H1 (cell line): Measurements from ENCODE around the gene TFEC. TPM values are rescaled to one million over a fixed set of nuclear protein-coding genes. Genes with fewer than 3 reads are reported as not detected.

Source experiments
- CTCF ChIA-PET: fragments of 300-600 bp; sonication (Branson Sonifier 250); formaldehyde crosslinking; loops from one replicate; lab custom pipeline; 2021; ENCODE audit not compliant: partially characterized antibody; lab: Charles Lee
- POLR2A ChIA-PET: fragments of 300-600 bp; sonication (Branson Sonifier 250); formaldehyde crosslinking; loops from one replicate; lab custom pipeline; 2021; ENCODE audit warnings: inconsistent platforms; ENCODE audit not compliant: partially characterized antibody; lab: Charles Lee
- DNase-seq, 2 experiments: peaks; one replicate each; pipeline versions ENCODE4 v3.0.0 to v3.0.0-alpha.2; 2010 to 2022; ENCODE audit warnings: low spot score in 2 of 2, low read depth in 1 of 2, mixed read lengths in 1 of 2
- FAIRE-seq: peaks from 2 replicates; lab custom pipeline; 2011; peaks lifted over from hg19 to GRCh38; lab: Jason Lieb, UNC
- H2AFZ ChIP-seq: 2 replicates; pipeline ENCODE4 v1.8.1; 2012; ENCODE audit warnings: low read length, inconsistent platforms
- H2AK5ac ChIP-seq: 2 replicates; pipeline ENCODE4 v1.6.1; 2013; ENCODE audit warnings: low read depth, low read length
- H2BK120ac ChIP-seq: replicated peaks from 2 replicates; pipeline ENCODE3; 2013; ENCODE audit warnings: low read depth, low read length, inconsistent platforms
- H2BK12ac ChIP-seq: 2 replicates; pipeline ENCODE4 v1.6.1; 2013; ENCODE audit warnings: low read depth, low read length
- H2BK15ac ChIP-seq: 2 replicates; pipeline ENCODE4 v1.6.1; 2013; ENCODE audit warnings: low read length
- H2BK20ac ChIP-seq: 2 replicates; pipeline ENCODE4 v1.6.1; 2013; ENCODE audit warnings: low read length
- H2BK5ac ChIP-seq: 2 replicates; pipeline ENCODE4 v1.6.1; 2013; ENCODE audit warnings: low read depth, low read length
- H3K14ac ChIP-seq: 2 replicates; pipeline ENCODE4 v1.6.1; 2013; ENCODE audit warnings: inconsistent platforms; ENCODE audit not compliant: insufficient read length
- H3K18ac ChIP-seq: 2 replicates; pipeline ENCODE4 v1.6.1; 2013; ENCODE audit warnings: low read length; ENCODE audit errors: extremely low read depth
- H3K23ac ChIP-seq: 2 replicates; pipeline ENCODE4 v1.6.1; 2013; ENCODE audit warnings: inconsistent platforms; ENCODE audit not compliant: insufficient read length
- H3K23me2 ChIP-seq: 2 replicates; pipeline ENCODE4 v1.6.1; 2013; ENCODE audit warnings: low read depth, low read length
- H3K27ac ChIP-seq: 2 replicates; pipeline ENCODE4 v1.6.1; 2011; ENCODE audit warnings: low read depth, low read length, inconsistent platforms
- H3K27me3 ChIP-seq, 4 experiments: replicated peaks in 1 of 4; 1 replicate in 1 of 4; 2 replicates in 3 of 4; pipeline versions ENCODE4 v1.6.1 to v1.8.1; 2011 to 2013; ENCODE audit warnings: low read length in 3 of 4, mild to moderate bottlenecking in 3 of 4, inconsistent platforms in 2 of 4, mixed read lengths in 2 of 4, moderate library complexity in 1 of 4; ENCODE audit not compliant: control insufficient read depth in 3 of 4, insufficient read depth in 3 of 4; ENCODE audit errors: extremely low read depth in 1 of 4
- H3K36me3 ChIP-seq, 4 experiments: 2 replicates each; pipeline versions ENCODE4 v1.6.1 to v1.8.1; 2011 to 2013; ENCODE audit warnings: mild to moderate bottlenecking in 4 of 4, low read length in 3 of 4, moderate library complexity in 2 of 4, control low read depth in 1 of 4, inconsistent platforms in 1 of 4; ENCODE audit not compliant: insufficient read depth in 4 of 4, control insufficient read depth in 2 of 4
- H3K4ac ChIP-seq: replicated peaks from 2 replicates; pipeline ENCODE3; 2013; ENCODE audit warnings: low read length, low read depth, mixed read lengths, inconsistent platforms; ENCODE audit not compliant: insufficient read length
- H3K4me1 ChIP-seq, 4 experiments: replicated peaks in 1 of 4; 1 replicate in 1 of 4; 2 replicates in 3 of 4; pipeline versions ENCODE4 v1.6.1 to v1.8.1; 2011 to 2013; ENCODE audit warnings: low read length in 3 of 4, inconsistent platforms in 2 of 4, mixed read lengths in 1 of 4; ENCODE audit not compliant: insufficient read depth in 4 of 4, control insufficient read depth in 3 of 4
- H3K4me2 ChIP-seq, 2 experiments: 2 replicates each; pipeline versions ENCODE4 v1.6.1 to v1.8.1; 2011 to 2013; ENCODE audit warnings: low read depth in 2 of 2, low read length in 2 of 2, control low read depth in 1 of 2, inconsistent platforms in 1 of 2, mild to moderate bottlenecking in 1 of 2; ENCODE audit not compliant: insufficient read depth in 1 of 2
- H3K4me3 ChIP-seq, 4 experiments: fragments of 200-600, 300-600 bp in 1 of 4; sonication (generic), shearing (Covaris generic), sonication (Bioruptor Twin) in 1 of 4; 2 replicates each; pipeline versions ENCODE4 v1.5.1 to v1.8.1; 2011 to 2016; ENCODE audit warnings: low read length in 4 of 4, low read depth in 3 of 4, control low read depth in 2 of 4, inconsistent platforms in 2 of 4, mild to moderate bottlenecking in 2 of 4, mixed read lengths in 1 of 4, moderate library complexity in 1 of 4; ENCODE audit not compliant: insufficient read depth in 2 of 4; ENCODE audit errors: extremely low read depth in 1 of 4
- H3K56ac ChIP-seq: replicated peaks from 2 replicates; pipeline ENCODE3; 2013; ENCODE audit warnings: low read depth, mild to moderate bottlenecking, mixed read lengths, low read length, inconsistent platforms; ENCODE audit not compliant: insufficient read length
- H3K79me1 ChIP-seq: 2 replicates; pipeline ENCODE4 v1.6.1; 2013; ENCODE audit warnings: low read depth, low read length, control low read depth
- H3K79me2 ChIP-seq, 2 experiments: 2 replicates each; pipeline versions ENCODE4 v1.6.1 to v1.8.1; 2012 to 2013; ENCODE audit warnings: low read length in 2 of 2, mild to moderate bottlenecking in 2 of 2, inconsistent platforms in 1 of 2; ENCODE audit not compliant: insufficient read depth in 2 of 2, control insufficient read depth in 1 of 2
- H3K9ac ChIP-seq, 4 experiments: replicated peaks in 1 of 4; 1 replicate in 1 of 4; 2 replicates in 3 of 4; pipeline versions ENCODE4 v1.6.1 to v1.8.1; 2011 to 2013; ENCODE audit warnings: low read depth in 3 of 4, low read length in 3 of 4, control low read depth in 2 of 4, mild to moderate bottlenecking in 2 of 4, moderate library complexity in 2 of 4, inconsistent platforms in 1 of 4; ENCODE audit errors: extremely low read depth in 1 of 4
- H3K9me3 ChIP-seq, 2 experiments: 2 replicates each; pipeline versions ENCODE4 v1.6.1 to v1.8.1; 2012 to 2013; ENCODE audit warnings: mild to moderate bottlenecking in 2 of 2, moderate library complexity in 2 of 2, control low read depth in 1 of 2, inconsistent platforms in 1 of 2, low read depth in 1 of 2, low read length in 1 of 2, mixed read lengths in 1 of 2; ENCODE audit not compliant: insufficient read depth in 2 of 2
- H4K20me1 ChIP-seq, 2 experiments: replicated peaks in 1 of 2; 2 replicates each; pipeline versions ENCODE3 to v1.8.1; 2011 to 2013; ENCODE audit warnings: inconsistent platforms in 2 of 2, low read length in 2 of 2, mild to moderate bottlenecking in 1 of 2; ENCODE audit not compliant: insufficient read depth in 2 of 2, control insufficient read depth in 1 of 2
- H4K5ac ChIP-seq: 2 replicates; pipeline ENCODE4 v1.6.1; 2013; ENCODE audit warnings: low read length, low read depth, mixed read lengths, inconsistent platforms; ENCODE audit not compliant: insufficient read length
- H4K8ac ChIP-seq: 2 replicates; pipeline ENCODE4 v1.8.0; 2013; ENCODE audit warnings: mild to moderate bottlenecking, moderate library complexity, low read length, inconsistent platforms; ENCODE audit not compliant: insufficient read depth; ENCODE audit errors: extremely low read depth
- H4K91ac ChIP-seq: replicated peaks from 2 replicates; pipeline ENCODE3; 2013; ENCODE audit warnings: low read length, mixed read lengths, inconsistent platforms; ENCODE audit not compliant: insufficient read length
- ASH2L ChIP-seq: fragments of 200-600, 300-600 bp; sonication (generic); IDR thresholded peaks from one replicate; pipeline ENCODE4 v1.7.1; 2017; ENCODE audit warnings: low read length
- ATF3 ChIP-seq: IDR thresholded peaks from 2 replicates; pipeline ENCODE4 v1.6.1; 2011; ENCODE audit warnings: low read depth, mild to moderate bottlenecking, low read length; ENCODE audit not compliant: insufficient read depth
- CBX5 ChIP-seq: fragments of 300-800, 300-1000 bp; sonication (generic); IDR thresholded peaks from 2 replicates; pipeline ENCODE4 v1.7.1; 2016; ENCODE audit warnings: antibody characterized with exemption, low read length, low read depth
- CEBPB ChIP-seq: IDR thresholded peaks from 2 replicates; pipeline ENCODE4 v1.6.1; 2012; ENCODE audit warnings: low read depth, low read length
- CTBP2 ChIP-seq: IDR thresholded peaks from 2 replicates; pipeline ENCODE4 v1.7.0; 2011; ENCODE audit warnings: borderline replicate concordance, mild to moderate bottlenecking, moderate library complexity, mixed read lengths, low read length; ENCODE audit not compliant: insufficient read depth, insufficient read length
- JUN ChIP-seq: IDR thresholded peaks from 2 replicates; pipeline ENCODE4 v1.6.1; 2011; ENCODE audit warnings: low read depth, mild to moderate bottlenecking, improper control_type of control experiment, low read length
- MAX ChIP-seq: IDR thresholded peaks from 2 replicates; pipeline ENCODE4 v1.6.1; 2012; ENCODE audit warnings: inconsistent platforms
- NANOG ChIP-seq: IDR thresholded peaks from 2 replicates; pipeline ENCODE4 v1.6.1; 2011; ENCODE audit warnings: low read length, low read depth, mild to moderate bottlenecking, inconsistent platforms; ENCODE audit not compliant: insufficient read depth, poor library complexity, severe bottlenecking
- POU5F1 ChIP-seq: IDR thresholded peaks from 2 replicates; pipeline ENCODE4 v1.6.1; 2011; ENCODE audit warnings: low read depth, mild to moderate bottlenecking, low read length, moderate library complexity
- RAD21 ChIP-seq, 2 experiments: IDR thresholded peaks in 1 of 2; conservative IDR thresholded peaks in 1 of 2; 2 replicates each; pipeline ENCODE4 v1.6.1; 2011; ENCODE audit warnings: low read depth in 2 of 2, low read length in 2 of 2, improper control_type of control experiment in 1 of 2, inconsistent platforms in 1 of 2, mild to moderate bottlenecking in 1 of 2, moderate library complexity in 1 of 2
- SIX5 ChIP-seq: IDR thresholded peaks from 2 replicates; pipeline ENCODE4 v1.6.1; 2011; ENCODE audit warnings: mild to moderate bottlenecking, low read depth, low read length
- SP1 ChIP-seq: IDR thresholded peaks from 2 replicates; pipeline ENCODE4 v1.6.1; 2011; ENCODE audit warnings: low read depth, low read length
- TBP ChIP-seq: IDR thresholded peaks from 2 replicates; pipeline ENCODE4 v1.6.1; 2011; ENCODE audit warnings: low read depth, low read length, improper control_type of control experiment
- polyA plus RNA-seq, 7 experiments: library from polyadenylated mRNA; depleted of rRNA in 3 of 7; stranded (reverse) in 5 of 7; unstranded in 2 of 7; fragments of >200 nt in 5 of 7; fragments of 200-250 nt in 2 of 7; gene quantifications; 1 replicate in 5 of 7; 2 replicates in 1 of 7; 4 replicates in 1 of 7; pipeline versions ENCODE4 v1.2.1 to v1.2.3, GENCODE V29; 2011 to 2013; ENCODE audit warnings: missing spikeins in 2 of 7, mixed read lengths in 2 of 7
- total RNA-seq: library from RNA; stranded (reverse); fragmentation: NEBNext Ultra II Directional; extraction: Animal tissue kit (Norgen Biotek cat#: 25700); gene quantifications from 2 replicates; pipeline ENCODE4 v1.2.1, GENCODE V29; 2021

Gene TFEC
- total and polyA plus RNA-seq, 2 of the 8 experiments (the other 6 are each of a cell fraction or from before 2014, with no cell fraction given): not detected

DNA sequence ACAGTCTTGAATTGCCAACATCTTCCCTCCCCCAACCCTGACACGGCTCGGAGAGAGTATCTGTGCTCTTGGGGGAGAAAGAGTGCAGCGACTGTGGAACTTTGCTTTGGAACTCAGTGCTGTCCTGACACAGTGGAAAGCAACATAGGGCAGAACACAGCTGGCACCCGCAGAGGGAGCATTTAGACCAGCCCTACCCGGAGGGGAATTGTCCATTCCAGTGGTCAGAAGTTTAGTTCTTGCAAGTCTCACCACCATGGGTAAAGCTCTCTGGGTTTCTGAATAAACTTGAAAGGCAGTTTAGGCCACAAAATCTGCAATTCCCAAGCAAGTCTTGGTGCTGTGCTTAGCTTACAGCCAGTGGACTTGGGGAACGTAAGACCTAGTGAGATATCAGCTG, 34.9 kb downstream of the TFEC start (continued):
- TF ChIP-seq TBP (no peak), SP1 (no peak)

DNA sequence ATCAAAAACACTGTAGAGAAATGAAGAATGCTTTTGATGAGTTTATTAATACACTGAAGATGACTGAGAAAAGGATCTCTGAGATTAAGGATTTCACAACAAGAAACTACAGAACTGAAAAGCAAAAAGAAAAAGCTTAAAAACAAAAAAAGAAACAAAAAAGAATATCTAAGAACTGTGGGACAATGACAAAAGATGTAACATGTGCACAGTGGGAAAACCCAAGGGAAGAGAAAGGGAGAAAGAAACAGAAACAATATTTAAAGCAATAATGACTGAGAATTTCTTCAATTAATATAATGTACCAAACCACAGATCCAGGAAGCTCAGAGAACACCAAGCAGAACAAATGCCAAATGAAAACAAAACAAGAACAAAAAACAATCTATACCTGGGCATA, 42.2 kb downstream of the TFEC start:
- Histone ChIP-seq H3K18ac (no peak overlapping the region), H2BK20ac (no peak overlapping the region), H2BK120ac (no peak overlapping the region), H3K9me3 (no peaks in the 10 kb centered on the region), H4K5ac (no peak overlapping the region), H3K27ac (no peak overlapping the region), H3K36me3 (no peaks in the 10 kb centered on the region), H3K14ac (no peak overlapping the region), H3K79me1 (no peaks in the 10 kb centered on the region), H3K23ac (no peak overlapping the region), H2BK12ac (no peak overlapping the region), H3K27me3 (no peaks in the 10 kb centered on the region), H3K79me2 (no peaks in the 10 kb centered on the region), H2AK5ac (no peak overlapping the region), H3K4ac (no peak overlapping the region), H2BK5ac (no peak overlapping the region), H3K4me1 (no peaks in the 10 kb centered on the region), H3K23me2 (no peaks in the 10 kb centered on the region), H4K91ac (no peak overlapping the region), H3K4me3 (no peak overlapping the region), H2BK15ac (no peak overlapping the region), H3K4me2 (no peak overlapping the region), H3K9ac (no peak overlapping the region), H4K20me1 (no peaks in the 10 kb centered on the region), H4K8ac (no peak overlapping the region), H3K56ac (no peak overlapping the region), H2AFZ (no peak overlapping the region)
- FAIRE-seq (no peak), DNase-seq (no peak)
- CTCF ChIA-PET: no interaction called here
- POLR2A ChIA-PET: no interaction called here
- TF ChIP-seq RAD21 (IDR thresholded peaks at IDR 0.05 in 1 of 2, conservative IDR thresholded peaks at IDR 0.05 in 1 of 2; ENCODE audit: low read depth in 2 of 2, low read length in 2 of 2) (no peak), JUN (no peak), POU5F1 (no peak), CBX5 (no peak), SIX5 (no peak), MAX (no peak), CTBP2 (no peak), ATF3 (no peak), ASH2L (no peak), NANOG (no peak), CEBPB (no peak)
